H1 (cell line): ENCODE measurements around the gene AHDC1. TPM values are rescaled to one million over a fixed set of nuclear protein-coding genes. Genes with fewer than 3 reads are reported as not detected.
A peak's percentile ranks its signal among the peaks of the same experiment; 100 is the strongest.

Experiments
- CTCF ChIA-PET: fragments of 300-600 bp; sonication (Branson Sonifier 250); formaldehyde crosslinking; loops from one replicate; lab custom pipeline; 2021; ENCODE audit not compliant: partially characterized antibody; lab: Charles Lee
- POLR2A ChIA-PET: fragments of 300-600 bp; sonication (Branson Sonifier 250); formaldehyde crosslinking; loops from one replicate; lab custom pipeline; 2021; ENCODE audit warnings: inconsistent platforms; ENCODE audit not compliant: partially characterized antibody; lab: Charles Lee
- DNase-seq, 2 experiments: peaks; one replicate each; pipeline versions ENCODE4 v3.0.0 to v3.0.0-alpha.2; 2010 to 2022; ENCODE audit warnings: low spot score in 2 of 2, low read depth in 1 of 2, mixed read lengths in 1 of 2
- FAIRE-seq: peaks from 2 replicates; lab custom pipeline; 2011; peaks lifted over from hg19 to GRCh38; lab: Jason Lieb, UNC
- H2AFZ ChIP-seq: 2 replicates; pipeline ENCODE4 v1.8.1; 2012; ENCODE audit warnings: low read length, inconsistent platforms
- H2AK5ac ChIP-seq: 2 replicates; pipeline ENCODE4 v1.6.1; 2013; ENCODE audit warnings: low read depth, low read length
- H2BK120ac ChIP-seq: replicated peaks from 2 replicates; pipeline ENCODE3; 2013; ENCODE audit warnings: low read depth, low read length, inconsistent platforms
- H2BK12ac ChIP-seq: 2 replicates; pipeline ENCODE4 v1.6.1; 2013; ENCODE audit warnings: low read depth, low read length
- H2BK15ac ChIP-seq: 2 replicates; pipeline ENCODE4 v1.6.1; 2013; ENCODE audit warnings: low read length
- H2BK20ac ChIP-seq: 2 replicates; pipeline ENCODE4 v1.6.1; 2013; ENCODE audit warnings: low read length
- H2BK5ac ChIP-seq: 2 replicates; pipeline ENCODE4 v1.6.1; 2013; ENCODE audit warnings: low read depth, low read length
- H3K14ac ChIP-seq: 2 replicates; pipeline ENCODE4 v1.6.1; 2013; ENCODE audit warnings: inconsistent platforms; ENCODE audit not compliant: insufficient read length
- H3K18ac ChIP-seq: 2 replicates; pipeline ENCODE4 v1.6.1; 2013; ENCODE audit warnings: low read length; ENCODE audit errors: extremely low read depth
- H3K23ac ChIP-seq: 2 replicates; pipeline ENCODE4 v1.6.1; 2013; ENCODE audit warnings: inconsistent platforms; ENCODE audit not compliant: insufficient read length
- H3K23me2 ChIP-seq: 2 replicates; pipeline ENCODE4 v1.6.1; 2013; ENCODE audit warnings: low read depth, low read length
- H3K27ac ChIP-seq: 2 replicates; pipeline ENCODE4 v1.6.1; 2011; ENCODE audit warnings: low read depth, low read length, inconsistent platforms
- H3K27me3 ChIP-seq, 4 experiments: replicated peaks in 1 of 4; 1 replicate in 1 of 4; 2 replicates in 3 of 4; pipeline versions ENCODE4 v1.6.1 to v1.8.1; 2011 to 2013; ENCODE audit warnings: low read length in 3 of 4, mild to moderate bottlenecking in 3 of 4, inconsistent platforms in 2 of 4, mixed read lengths in 2 of 4, moderate library complexity in 1 of 4; ENCODE audit not compliant: control insufficient read depth in 3 of 4, insufficient read depth in 3 of 4; ENCODE audit errors: extremely low read depth in 1 of 4
- H3K36me3 ChIP-seq, 4 experiments: 2 replicates each; pipeline versions ENCODE4 v1.6.1 to v1.8.1; 2011 to 2013; ENCODE audit warnings: mild to moderate bottlenecking in 4 of 4, low read length in 3 of 4, moderate library complexity in 2 of 4, control low read depth in 1 of 4, inconsistent platforms in 1 of 4; ENCODE audit not compliant: insufficient read depth in 4 of 4, control insufficient read depth in 2 of 4
- H3K4ac ChIP-seq: replicated peaks from 2 replicates; pipeline ENCODE3; 2013; ENCODE audit warnings: low read length, low read depth, mixed read lengths, inconsistent platforms; ENCODE audit not compliant: insufficient read length
- H3K4me1 ChIP-seq, 4 experiments: replicated peaks in 1 of 4; 1 replicate in 1 of 4; 2 replicates in 3 of 4; pipeline versions ENCODE4 v1.6.1 to v1.8.1; 2011 to 2013; ENCODE audit warnings: low read length in 3 of 4, inconsistent platforms in 2 of 4, mixed read lengths in 1 of 4; ENCODE audit not compliant: insufficient read depth in 4 of 4, control insufficient read depth in 3 of 4
- H3K4me2 ChIP-seq, 2 experiments: 2 replicates each; pipeline versions ENCODE4 v1.6.1 to v1.8.1; 2011 to 2013; ENCODE audit warnings: low read depth in 2 of 2, low read length in 2 of 2, control low read depth in 1 of 2, inconsistent platforms in 1 of 2, mild to moderate bottlenecking in 1 of 2; ENCODE audit not compliant: insufficient read depth in 1 of 2
- H3K4me3 ChIP-seq, 4 experiments: fragments of 200-600, 300-600 bp in 1 of 4; sonication (generic), shearing (Covaris generic), sonication (Bioruptor Twin) in 1 of 4; 2 replicates each; pipeline versions ENCODE4 v1.5.1 to v1.8.1; 2011 to 2016; ENCODE audit warnings: low read length in 4 of 4, low read depth in 3 of 4, control low read depth in 2 of 4, inconsistent platforms in 2 of 4, mild to moderate bottlenecking in 2 of 4, mixed read lengths in 1 of 4, moderate library complexity in 1 of 4; ENCODE audit not compliant: insufficient read depth in 2 of 4; ENCODE audit errors: extremely low read depth in 1 of 4
- H3K56ac ChIP-seq: replicated peaks from 2 replicates; pipeline ENCODE3; 2013; ENCODE audit warnings: low read depth, mild to moderate bottlenecking, mixed read lengths, low read length, inconsistent platforms; ENCODE audit not compliant: insufficient read length
- H3K79me1 ChIP-seq: 2 replicates; pipeline ENCODE4 v1.6.1; 2013; ENCODE audit warnings: low read depth, low read length, control low read depth
- H3K79me2 ChIP-seq, 2 experiments: 2 replicates each; pipeline versions ENCODE4 v1.6.1 to v1.8.1; 2012 to 2013; ENCODE audit warnings: low read length in 2 of 2, mild to moderate bottlenecking in 2 of 2, inconsistent platforms in 1 of 2; ENCODE audit not compliant: insufficient read depth in 2 of 2, control insufficient read depth in 1 of 2
- H3K9ac ChIP-seq, 4 experiments: replicated peaks in 1 of 4; 1 replicate in 1 of 4; 2 replicates in 3 of 4; pipeline versions ENCODE4 v1.6.1 to v1.8.1; 2011 to 2013; ENCODE audit warnings: low read depth in 3 of 4, low read length in 3 of 4, control low read depth in 2 of 4, mild to moderate bottlenecking in 2 of 4, moderate library complexity in 2 of 4, inconsistent platforms in 1 of 4; ENCODE audit errors: extremely low read depth in 1 of 4
- H3K9me3 ChIP-seq, 2 experiments: 2 replicates each; pipeline versions ENCODE4 v1.6.1 to v1.8.1; 2012 to 2013; ENCODE audit warnings: mild to moderate bottlenecking in 2 of 2, moderate library complexity in 2 of 2, control low read depth in 1 of 2, inconsistent platforms in 1 of 2, low read depth in 1 of 2, low read length in 1 of 2, mixed read lengths in 1 of 2; ENCODE audit not compliant: insufficient read depth in 2 of 2
- H4K20me1 ChIP-seq, 2 experiments: replicated peaks in 1 of 2; 2 replicates each; pipeline versions ENCODE3 to v1.8.1; 2011 to 2013; ENCODE audit warnings: inconsistent platforms in 2 of 2, low read length in 2 of 2, mild to moderate bottlenecking in 1 of 2; ENCODE audit not compliant: insufficient read depth in 2 of 2, control insufficient read depth in 1 of 2
- H4K5ac ChIP-seq: 2 replicates; pipeline ENCODE4 v1.6.1; 2013; ENCODE audit warnings: low read length, low read depth, mixed read lengths, inconsistent platforms; ENCODE audit not compliant: insufficient read length
- H4K8ac ChIP-seq: 2 replicates; pipeline ENCODE4 v1.8.0; 2013; ENCODE audit warnings: mild to moderate bottlenecking, moderate library complexity, low read length, inconsistent platforms; ENCODE audit not compliant: insufficient read depth; ENCODE audit errors: extremely low read depth
- H4K91ac ChIP-seq: replicated peaks from 2 replicates; pipeline ENCODE3; 2013; ENCODE audit warnings: low read length, mixed read lengths, inconsistent platforms; ENCODE audit not compliant: insufficient read length
- CHD2 ChIP-seq: IDR thresholded peaks from 2 replicates; pipeline ENCODE4 v1.6.1; 2012; ENCODE audit warnings: low read length, improper control_type of control experiment
- CREB1 ChIP-seq: IDR thresholded peaks from 2 replicates; pipeline ENCODE4 v1.6.1; 2012; ENCODE audit warnings: inconsistent platforms
- FOSL1 ChIP-seq: IDR thresholded peaks from 2 replicates; pipeline ENCODE4 v1.6.1; 2011; ENCODE audit warnings: mild to moderate bottlenecking, low read depth, low read length, moderate library complexity; ENCODE audit not compliant: insufficient read depth
- KDM1A ChIP-seq: fragments of 200-600, 300-600 bp; sonication (generic); IDR thresholded peaks from 2 replicates; pipeline ENCODE4 v1.7.1; 2016; ENCODE audit warnings: mild to moderate bottlenecking, low read length, borderline replicate concordance
- MAFK ChIP-seq: IDR thresholded peaks from 2 replicates; pipeline ENCODE4 v1.6.1; 2012; ENCODE audit warnings: low read depth, mild to moderate bottlenecking, improper control_type of control experiment, low read length
- NRF1 ChIP-seq: IDR thresholded peaks from 2 replicates; pipeline ENCODE4 v1.6.1; 2011; ENCODE audit warnings: mild to moderate bottlenecking, low read depth, low read length, improper control_type of control experiment
- POLR2AphosphoS5 ChIP-seq: IDR thresholded peaks from 2 replicates; pipeline ENCODE4 v1.6.1; 2011; ENCODE audit warnings: low read depth, low read length
- RFX5 ChIP-seq: IDR thresholded peaks from 2 replicates; pipeline ENCODE4 v1.6.1; 2011; ENCODE audit warnings: low read depth, low read length, improper control_type of control experiment, borderline replicate concordance
- RXRA ChIP-seq: IDR thresholded peaks from 2 replicates; pipeline ENCODE4 v1.6.1; 2011; ENCODE audit warnings: low read depth, mild to moderate bottlenecking, low read length, moderate library complexity; ENCODE audit not compliant: insufficient read depth
- TAF7 ChIP-seq: optimal IDR thresholded peaks from 2 replicates; pipeline ENCODE3; 2011; ENCODE audit warnings: low read depth, mild to moderate bottlenecking, inconsistent platforms, low read length, moderate library complexity, borderline replicate concordance
- TCF12 ChIP-seq: IDR thresholded peaks from 2 replicates; pipeline ENCODE4 v1.6.1; 2011; ENCODE audit warnings: low read depth, mild to moderate bottlenecking, low read length
- TEAD4 ChIP-seq: IDR thresholded peaks from 2 replicates; pipeline ENCODE4 v1.6.1; 2012; ENCODE audit warnings: low read depth, low read length, inconsistent platforms, mixed read lengths
- ZNF274 ChIP-seq: IDR thresholded peaks from 2 replicates; pipeline ENCODE4 v1.7.0; 2012; ENCODE audit warnings: low read length, borderline replicate concordance; ENCODE audit errors: extremely low read depth
- WGBS, 2 experiments: shearing (Covaris generic) in 1 of 2; methylation state at CpG; one replicate each; pipeline versions ENCODE4 v1.1.6 to v1.1.7; 2013 to 2015; ENCODE audit warnings: low lambda C conversion rate in 2 of 2, mixed read lengths in 2 of 2, inconsistent platforms in 1 of 2, low coverage in 1 of 2, missing lambda C conversion rate in 1 of 2; ENCODE audit not compliant: insufficient replicate concordance in 2 of 2, insufficient coverage in 1 of 2, insufficient read length in 1 of 2; ENCODE audit errors: extremely low coverage in 1 of 2, missing lambda C conversion rate in 1 of 2; 5-methylcytosine and 5-hydroxymethylcytosine counted together
- polyA plus RNA-seq, 7 experiments: library from polyadenylated mRNA; depleted of rRNA in 3 of 7; stranded (reverse) in 5 of 7; unstranded in 2 of 7; fragments of >200 nt in 5 of 7; fragments of 200-250 nt in 2 of 7; gene quantifications; 1 replicate in 5 of 7; 2 replicates in 1 of 7; 4 replicates in 1 of 7; pipeline versions ENCODE4 v1.2.1 to v1.2.3, GENCODE V29; 2011 to 2013; ENCODE audit warnings: missing spikeins in 2 of 7, mixed read lengths in 2 of 7
- total RNA-seq: library from RNA; stranded (reverse); fragmentation: NEBNext Ultra II Directional; extraction: Animal tissue kit (Norgen Biotek cat#: 25700); gene quantifications from 2 replicates; pipeline ENCODE4 v1.2.1, GENCODE V29; 2021

Gene AHDC1
- total and polyA plus RNA-seq, 2 of the 8 experiments (the other 6 are each of a cell fraction or from before 2014, with no cell fraction given), result 4.4 to 35.1 TPM

GRCh38 chr1:27624467-27625178, 20.7 kb upstream of the AHDC1 start:
- Histone ChIP-seq H2AFZ (no peak overlapping the region), H3K27ac (no peak overlapping the region), H3K79me2 (no peaks in the 10 kb centered on the region), H3K4ac (peak overlapping the region; percentile 80), H3K4me3 (no peak overlapping the region), H4K20me1 (peaks cover 0 to 1% of the 10 kb centered on the region in 2 experiments), H2BK15ac (peak overlapping the region; percentile 34), H4K91ac (no peak overlapping the region), H3K79me1 (peaks cover 3% of the 10 kb centered on the region; the same call in 1 of the 2 replicates), H3K18ac (no peak overlapping the region), H2BK120ac (no peak overlapping the region), H2AK5ac (no peak overlapping the region; the same call in 1 of the 2 replicates), H2BK20ac (peak overlapping the region; percentile 16), H3K9ac (no peak overlapping the region), H3K23ac (no peak overlapping the region), H3K27me3 (no peaks in the 10 kb centered on the region), H4K8ac (no peak overlapping the region), H3K14ac (no peak overlapping the region), H3K56ac (no peak overlapping the region), H4K5ac (no peak overlapping the region), H2BK12ac (peak overlapping the region; percentile 22; the same call in 1 of the 2 replicates), H2BK5ac (no peak overlapping the region), H3K4me2 (no peak overlapping the region), H3K36me3 (no peaks in the 10 kb centered on the region), H3K4me1 (peaks cover 2 to 19% (median 8%) of the 10 kb centered on the region in 4 experiments), H3K23me2 (no peaks in the 10 kb centered on the region), H3K9me3 (no peaks in the 10 kb centered on the region)
- CTCF ChIA-PET, result interaction anchor here (0.6 to 37.8 kb wide), 7 partner anchors 16 to 1237 kb away, joined by 3 to 1807 read pairs (median 8); partner anchors contain the start of gene IFI6
- no peak for FAIRE-seq
- DNase-seq, result no peak
- POLR2A ChIA-PET, result interaction anchor here (1.0 kb wide), 2 partner anchors 8 to 302 kb away, joined by 3 to 4 read pairs; partner anchors contain the start of gene TMEM222
- 70% methylated on average over 7 of the region's 7 CpGs; no CpG with 5 or more reads in 1 of the 2 experiments for WGBS, 2 experiments
- TF ChIP-seq KDM1A (no peak), NRF1 (no peak), ZNF274 (no peak), TAF7 (no peak), FOSL1 (no peak), CHD2 (no peak), TEAD4 (no peak), RFX5 (no peak), RXRA (no peak), MAFK (no peak), TCF12 (no peak), POLR2AphosphoS5 (no peak), CREB1 (no peak)
